Neural cell (in vitro differentiated cells): Measurements from ENCODE around the gene FHIT. TPM values are rescaled to one million over a fixed set of nuclear protein-coding genes. Genes with fewer than 3 reads are reported as not detected.

ENCODE experiments used
- H2AFZ ChIP-seq: fragments of 200-600, 300-800 bp; sonication (generic), shearing (Covaris generic); 2 replicates; pipeline ENCODE4 v1.6.0; 2014; ENCODE audit warnings: low read depth, mild to moderate bottlenecking, antibody characterized with exemption, low read length, moderate library complexity
- H3F3A ChIP-seq: fragments of 200-600 bp; shearing (Covaris generic); 2 replicates; pipeline ENCODE4 v1.6.1; 2016; ENCODE audit warnings: mild to moderate bottlenecking, moderate library complexity, mixed read lengths, antibody characterized with exemption, low read length; ENCODE audit not compliant: insufficient read depth, poor library complexity, severe bottlenecking
- H3K27ac ChIP-seq: fragments of 200-600, 300-800 bp; sonication (generic), shearing (Covaris generic); 2 replicates; pipeline ENCODE4 v1.5.1; 2014; ENCODE audit warnings: mild to moderate bottlenecking, low read length, moderate library complexity
- H3K27me3 ChIP-seq: fragments of 300-800, 200-600 bp; sonication (generic), shearing (Covaris generic); 2 replicates; pipeline ENCODE4 v1.6.0; 2014; ENCODE audit warnings: mild to moderate bottlenecking, low read depth, low read length, moderate library complexity; ENCODE audit not compliant: insufficient read depth
- H3K36me3 ChIP-seq: fragments of 300-800, 200-600 bp; sonication (generic), shearing (Covaris generic); 2 replicates; pipeline ENCODE4 v1.5.1; 2014; ENCODE audit warnings: mild to moderate bottlenecking, antibody characterized with exemption, low read length, moderate library complexity; ENCODE audit not compliant: insufficient read depth
- H3K4me2 ChIP-seq: fragments of 300-800, 200-600 bp; sonication (generic), shearing (Covaris generic); 2 replicates; pipeline ENCODE4 v1.6.0; 2014; ENCODE audit warnings: mild to moderate bottlenecking, low read length
- H3K4me3 ChIP-seq: fragments of 300-800, 200-600 bp; sonication (generic), shearing (Covaris generic); 2 replicates; pipeline ENCODE4 v1.5.1; 2014; ENCODE audit warnings: mild to moderate bottlenecking, low read length, moderate library complexity
- H3K79me2 ChIP-seq: fragments of 200-600 bp; shearing (Covaris generic); replicated peaks from 2 replicates; pipeline ENCODE4 v1.6.0; 2014; ENCODE audit warnings: mild to moderate bottlenecking, low read length, moderate library complexity; ENCODE audit not compliant: insufficient read depth
- H3K9ac ChIP-seq: fragments of 300-800, 200-600 bp; sonication (generic), shearing (Covaris generic); 2 replicates; pipeline ENCODE4 v1.6.1; 2016; ENCODE audit warnings: mild to moderate bottlenecking, low read length, mixed read lengths
- H3K9me2 ChIP-seq: fragments of 200-600 bp; shearing (Covaris generic); 2 replicates; pipeline ENCODE4 v1.6.1; 2016; ENCODE audit warnings: mild to moderate bottlenecking, low read length, mixed read lengths; ENCODE audit not compliant: insufficient read depth
- H3K9me3 ChIP-seq: fragments of 200-600, 300-800 bp; sonication (generic), shearing (Covaris generic); 2 replicates; pipeline ENCODE4 v1.6.1; 2016; ENCODE audit warnings: mild to moderate bottlenecking, mixed run types, low read length, moderate library complexity, mixed read lengths
- H4K20me1 ChIP-seq: fragments of 200-600 bp; shearing (Covaris generic); 2 replicates; pipeline ENCODE4 v1.6.1; 2016; ENCODE audit warnings: mild to moderate bottlenecking, mixed run types; ENCODE audit not compliant: insufficient read depth
- EP300 ChIP-seq: fragments of 450-650 bp; conservative IDR thresholded peaks from 2 replicates; pipeline ENCODE4 v1.6.1; 2014; ENCODE audit warnings: antibody characterized with exemption, mild to moderate bottlenecking, moderate library complexity; ENCODE audit not compliant: poor library complexity, severe bottlenecking
- EZH2 ChIP-seq: fragments of 200-600, 300-800 bp; shearing (Covaris generic), sonication (generic); IDR thresholded peaks from 2 replicates; pipeline ENCODE4 v1.6.1; 2014; ENCODE audit warnings: antibody characterized with exemption, low read length, borderline replicate concordance, mild to moderate bottlenecking; ENCODE audit not compliant: insufficient read depth, poor library complexity, severe bottlenecking
- MXI1 ChIP-seq: fragments of 450-650 bp; conservative IDR thresholded peaks from 2 replicates; pipeline ENCODE4 v1.6.1; 2014; ENCODE audit warnings: antibody characterized with exemption, mild to moderate bottlenecking; ENCODE audit not compliant: poor library complexity, severe bottlenecking
- POLR2AphosphoS5 ChIP-seq: IDR thresholded peaks from 2 replicates; pipeline ENCODE4 v1.6.1; 2012
- RAD21 ChIP-seq: fragments of 450-650 bp; conservative IDR thresholded peaks from 2 replicates; pipeline ENCODE4 v1.6.1; 2014; ENCODE audit warnings: antibody characterized with exemption, mild to moderate bottlenecking, moderate library complexity
- REST ChIP-seq: IDR thresholded peaks from 2 replicates; pipeline ENCODE4 v1.6.1; 2012; ENCODE audit warnings: borderline replicate concordance
- SMC3 ChIP-seq: fragments of 450-650 bp; conservative IDR thresholded peaks from 2 replicates; pipeline ENCODE4 v1.6.1; 2014; ENCODE audit warnings: antibody characterized with exemption, mild to moderate bottlenecking, moderate library complexity; ENCODE audit not compliant: poor library complexity
- TAF1 ChIP-seq: IDR thresholded peaks from 2 replicates; pipeline ENCODE4 v1.6.1; 2012; ENCODE audit warnings: low read depth
- polyA plus RNA-seq: library from polyadenylated mRNA; depleted of rRNA; stranded (reverse); fragments of >200 nt; gene quantifications from 2 replicates; pipeline ENCODE4 v1.2.3, GENCODE V29; 2014
- TF ChIP-seq, protein P1 (sequence below): fragments of 450-650 bp; IDR thresholded peaks from 2 replicates; pipeline ENCODE4 v1.5.1; 2014; ENCODE audit warnings: antibody characterized with exemption, mild to moderate bottlenecking, moderate library complexity; ENCODE audit not compliant: poor library complexity, severe bottlenecking

The FHIT gene
- polyA plus RNA-seq, 1 donor from 2014 or later, result not detected

- Histone ChIP-seq H3K79me2 (no peaks in the 10 kb centered on the region), H3K9me2 (no peaks in the 10 kb centered on the region), H3K4me2 (no peak overlapping the region), H3K9me3 (no peaks in the 10 kb centered on the region), H4K20me1 (no peaks in the 10 kb centered on the region), H3K27ac (no peak overlapping the region), H3K4me3 (no peak overlapping the region), H3F3A (no peaks in the 10 kb centered on the region), H2AFZ (no peak overlapping the region), H3K27me3 (no peaks in the 10 kb centered on the region), H3K36me3 (no peaks in the 10 kb centered on the region), H3K9ac (no peak overlapping the region)
- TF ChIP-seq, protein P1, sequence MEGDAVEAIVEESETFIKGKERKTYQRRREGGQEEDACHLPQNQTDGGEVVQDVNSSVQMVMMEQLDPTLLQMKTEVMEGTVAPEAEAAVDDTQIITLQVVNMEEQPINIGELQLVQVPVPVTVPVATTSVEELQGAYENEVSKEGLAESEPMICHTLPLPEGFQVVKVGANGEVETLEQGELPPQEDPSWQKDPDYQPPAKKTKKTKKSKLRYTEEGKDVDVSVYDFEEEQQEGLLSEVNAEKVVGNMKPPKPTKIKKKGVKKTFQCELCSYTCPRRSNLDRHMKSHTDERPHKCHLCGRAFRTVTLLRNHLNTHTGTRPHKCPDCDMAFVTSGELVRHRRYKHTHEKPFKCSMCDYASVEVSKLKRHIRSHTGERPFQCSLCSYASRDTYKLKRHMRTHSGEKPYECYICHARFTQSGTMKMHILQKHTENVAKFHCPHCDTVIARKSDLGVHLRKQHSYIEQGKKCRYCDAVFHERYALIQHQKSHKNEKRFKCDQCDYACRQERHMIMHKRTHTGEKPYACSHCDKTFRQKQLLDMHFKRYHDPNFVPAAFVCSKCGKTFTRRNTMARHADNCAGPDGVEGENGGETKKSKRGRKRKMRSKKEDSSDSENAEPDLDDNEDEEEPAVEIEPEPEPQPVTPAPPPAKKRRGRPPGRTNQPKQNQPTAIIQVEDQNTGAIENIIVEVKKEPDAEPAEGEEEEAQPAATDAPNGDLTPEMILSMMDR, result no peak
- no peak for TF ChIP-seq MXI1
- no peak for TF ChIP-seq EZH2
- TF ChIP-seq EP300, result no peak
- TF ChIP-seq RAD21, result no peak
- TF ChIP-seq REST, result no peak
These were observed 48.7 kb upstream of the FHIT start for GRCh38 chr3:61300006-61300380.

- H3K9me2 ChIP-seq, result no peaks in the 10 kb centered on the region
- TF ChIP-seq EP300 (no peak), POLR2AphosphoS5 (no peak), REST (no peak), EZH2 (no peak), RAD21 (no peak), MXI1 (no peak), TAF1 (no peak), SMC3 (no peak)
- TF ChIP-seq, protein P1, result no peak
These were observed 48.2 kb upstream of the FHIT start for GRCh38 chr3:61299343-61300005.

More at GRCh38 chr3:61299343-61300005, 48.2 kb upstream of the FHIT start:
- no peak overlapping the region for H3K4me3 ChIP-seq
- H3K27me3 ChIP-seq, result no peaks in the 10 kb centered on the region
- H4K20me1 ChIP-seq, result no peaks in the 10 kb centered on the region
- no peaks in the 10 kb centered on the region for H3K9me3 ChIP-seq
- no peak overlapping the region for H3K4me2 ChIP-seq
- H3F3A ChIP-seq, result no peaks in the 10 kb centered on the region
- H3K79me2 ChIP-seq, result no peaks in the 10 kb centered on the region
- H2AFZ ChIP-seq, result no peak overlapping the region
- H3K36me3 ChIP-seq, result no peaks in the 10 kb centered on the region
- no peak overlapping the region for H3K27ac ChIP-seq
- no peak overlapping the region for H3K9ac ChIP-seq
